Glomerular visceral epithelial cell (primary cell): ENCODE data around the gene ALDH4A1.
A peak's percentile ranks its signal among the peaks of the same experiment; 100 is the strongest.

Experiments used
- DNase-seq: peaks from one replicate; pipeline ENCODE4 v3.0.0-alpha.2; 2016; ENCODE audit errors: extremely low spot score

Gene ALDH4A1

DNA sequence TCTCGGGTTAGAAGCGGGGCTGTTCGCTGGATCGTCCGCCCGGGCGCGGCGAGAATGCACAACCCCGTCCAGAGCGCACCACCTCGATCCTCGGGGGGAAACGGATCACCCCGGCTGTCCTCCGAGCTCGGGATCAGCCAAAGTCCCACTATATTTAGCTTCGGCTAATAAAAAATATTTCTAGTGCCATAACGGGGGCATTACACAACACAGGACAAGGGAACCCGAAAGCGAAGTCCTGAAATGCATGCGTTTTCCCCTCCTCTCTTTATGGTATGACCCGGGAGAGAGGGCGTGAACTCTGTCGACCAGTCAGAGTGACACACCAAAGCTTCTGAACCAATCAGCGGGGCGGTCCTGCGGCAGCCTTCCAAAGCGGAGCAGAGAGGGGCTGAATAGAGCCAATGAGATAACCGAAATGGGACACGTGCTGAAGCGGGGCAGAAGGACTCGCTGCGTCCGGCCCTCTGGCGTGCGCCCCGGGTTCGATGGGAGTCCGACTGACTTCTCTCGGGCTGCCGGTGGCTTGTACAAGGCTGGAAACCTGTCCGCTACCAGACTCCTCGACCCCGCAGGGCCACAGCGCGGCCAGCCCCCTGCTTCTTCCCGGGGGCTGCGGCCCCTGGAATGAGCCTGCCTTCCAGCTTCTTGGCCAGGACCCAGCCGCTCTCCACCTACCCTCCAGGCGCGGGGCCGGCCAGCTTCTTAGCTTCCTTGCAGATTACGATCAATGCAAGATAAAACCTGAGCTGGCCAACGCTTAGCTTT lies at the start of gene ALDH4A1:
Gene ALDH4A1 (minus strand): TSS at position 33 of the 768 bp plus-strand sequence. CDS start 32 bp downstream, at position 1.
- DNase-seq, result peak; percentile 98

DNA sequence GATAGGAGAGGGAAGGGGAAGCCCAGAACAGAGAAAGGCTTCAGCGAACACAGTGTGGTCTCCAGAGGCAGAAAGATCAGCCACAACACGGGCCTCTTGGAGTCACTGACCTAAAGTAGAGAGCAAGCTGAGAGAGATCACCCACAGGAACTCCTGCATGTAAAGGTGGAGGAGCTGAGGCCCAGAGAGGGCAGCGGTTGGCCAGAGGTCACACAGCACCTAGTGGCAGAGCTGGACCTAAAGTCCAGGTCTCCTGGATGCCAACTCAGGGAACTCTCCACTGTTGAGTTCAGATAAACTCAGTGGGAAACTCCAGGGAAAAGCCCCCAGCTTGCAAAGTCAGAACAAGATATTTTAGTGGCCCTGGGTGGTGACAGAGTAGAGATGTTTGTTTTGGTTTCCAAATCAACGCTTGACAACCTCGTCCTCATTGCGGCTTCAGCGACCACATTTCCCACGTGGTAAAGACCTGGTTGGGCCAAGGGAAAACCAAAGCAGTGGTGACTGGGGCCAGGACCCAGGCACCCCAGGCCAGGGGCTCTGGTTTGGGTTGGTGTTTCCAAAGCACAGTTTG lies 49.5 kb upstream of the ALDH4A1 start:
- peak; percentile 75 for DNase-seq

- DNase-seq, result no peak
Observed at GRCh38 chr1:18951416-18951815, 49.1 kb upstream of the ALDH4A1 start.

- DNase-seq, result no peak
Observed at GRCh38 chr1:18950401-18951026, 48.2 kb upstream of the ALDH4A1 start.

- peak; percentile 70 for DNase-seq
Observed at GRCh38 chr1:18949686-18950400, 47.5 kb upstream of the ALDH4A1 start.

GRCh38 chr1:18948913-18949685 lies 46.7 kb upstream of the ALDH4A1 start:
- peak; percentile 51 for DNase-seq

- peak; percentile 94 for DNase-seq
Observed at GRCh38 chr1:18948048-18948912, 45.9 kb upstream of the ALDH4A1 start.

- no peak for DNase-seq
Observed at GRCh38 chr1:18947570-18947969, 45.2 kb upstream of the ALDH4A1 start.

DNA sequence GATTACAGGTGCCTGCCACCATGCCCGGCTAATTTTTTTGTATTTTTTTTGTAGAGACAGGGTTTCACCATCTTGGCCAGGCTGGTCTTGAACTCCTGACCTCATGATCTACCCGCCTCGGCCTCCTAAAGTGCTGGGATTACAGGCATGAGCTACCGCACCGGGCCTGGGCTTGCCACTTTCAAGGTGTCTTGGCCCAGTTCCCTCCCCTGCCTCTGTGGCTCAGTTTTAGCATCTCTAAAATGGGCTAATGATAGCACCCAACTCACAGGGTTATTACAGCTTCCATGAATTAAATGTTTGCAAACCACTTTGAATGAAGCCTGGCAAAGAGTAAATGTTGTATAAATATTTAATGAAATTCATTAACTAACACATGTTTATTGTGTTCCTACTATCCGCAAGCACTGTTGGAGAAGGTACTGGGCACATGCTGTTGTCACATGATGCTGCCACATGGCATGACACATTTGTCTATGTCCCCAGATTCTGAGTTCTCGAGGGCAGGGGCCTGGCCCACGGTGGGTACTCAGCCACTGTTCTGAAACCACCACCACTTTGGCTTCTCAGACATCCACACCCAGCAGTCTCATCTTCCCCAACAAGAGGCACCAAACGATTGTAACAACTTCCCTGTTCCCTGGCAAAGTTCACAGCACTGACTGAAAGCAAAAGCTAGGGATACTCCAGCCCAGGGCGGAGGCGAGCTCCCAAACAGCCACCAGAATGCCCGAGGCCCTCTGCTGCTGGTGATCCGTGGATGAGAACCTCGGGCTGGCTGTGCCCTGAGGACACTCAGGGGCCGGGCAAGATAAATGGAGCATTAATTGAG lies 44.4 kb upstream of the ALDH4A1 start:
- no peak for DNase-seq

GRCh38 chr1:18945401-18945849 lies 43.1 kb upstream of the ALDH4A1 start:
- DNase-seq, result no peak

DNA sequence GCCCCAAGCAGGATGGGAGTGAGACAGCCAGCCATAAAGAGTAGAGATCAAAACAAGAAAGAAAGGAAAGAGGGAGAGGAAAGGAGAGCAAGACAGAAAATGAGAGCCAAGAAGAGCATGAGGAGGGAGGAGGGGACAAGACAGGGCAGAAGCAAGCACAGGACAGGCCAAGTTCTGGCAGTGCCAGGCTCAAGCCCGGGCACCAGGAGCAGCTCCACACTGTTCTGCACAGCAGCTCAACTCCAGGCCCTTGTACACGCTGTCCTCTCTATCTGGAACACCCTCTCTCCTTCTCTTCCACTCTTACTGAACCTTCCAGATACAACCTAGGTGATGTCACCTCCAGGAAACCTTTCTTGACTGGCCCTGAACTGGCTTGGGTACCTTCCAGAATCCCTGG lies 42.5 kb upstream of the ALDH4A1 start:
- DNase-seq, result no peak

GRCh38 chr1:18943914-18944572 lies 41.7 kb upstream of the ALDH4A1 start:
- no peak for DNase-seq

DNA sequence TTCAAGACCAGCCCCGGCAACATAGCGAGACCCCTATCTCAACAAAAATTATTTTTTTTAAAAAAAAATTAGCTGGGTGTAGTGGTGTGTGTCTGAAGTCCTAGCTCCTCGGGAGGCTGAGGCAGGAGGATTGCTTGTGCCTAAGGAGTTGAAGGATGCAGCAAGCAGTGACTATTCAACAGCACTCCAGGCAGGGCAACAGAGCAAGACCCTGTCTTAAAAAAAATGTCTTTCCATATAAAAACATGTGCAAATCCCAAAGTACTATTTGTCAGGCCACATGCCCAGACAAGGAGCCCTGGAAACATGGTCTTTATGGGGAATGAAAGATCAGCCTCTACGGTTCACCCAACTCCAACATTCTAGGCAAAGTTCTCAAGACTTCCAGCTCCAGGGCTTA lies 40.8 kb upstream of the ALDH4A1 start:
- no peak for DNase-seq

DNA sequence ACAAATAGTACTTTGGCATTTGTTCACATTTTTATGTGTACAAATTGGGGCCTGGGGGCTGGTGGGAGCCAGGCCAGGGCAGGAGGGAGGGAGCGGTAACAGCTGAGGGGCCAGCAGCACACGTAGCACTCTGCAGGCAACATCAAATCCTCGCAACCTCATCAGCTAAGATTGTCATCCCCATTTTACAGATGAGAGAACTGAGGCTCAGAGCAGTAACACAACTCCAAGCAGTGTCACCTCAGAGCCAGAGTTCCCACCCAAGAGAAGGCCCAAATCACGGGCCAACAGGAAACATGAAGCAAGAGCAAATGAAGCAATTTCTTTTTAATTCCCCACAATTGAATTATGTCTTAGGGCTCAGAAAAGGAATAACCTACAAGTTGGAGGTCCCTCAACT lies 40.0 kb upstream of the ALDH4A1 start:
- no peak for DNase-seq

GRCh38 chr1:18941221-18942141 lies 39.1 kb upstream of the ALDH4A1 start:
- no peak for DNase-seq

DNA sequence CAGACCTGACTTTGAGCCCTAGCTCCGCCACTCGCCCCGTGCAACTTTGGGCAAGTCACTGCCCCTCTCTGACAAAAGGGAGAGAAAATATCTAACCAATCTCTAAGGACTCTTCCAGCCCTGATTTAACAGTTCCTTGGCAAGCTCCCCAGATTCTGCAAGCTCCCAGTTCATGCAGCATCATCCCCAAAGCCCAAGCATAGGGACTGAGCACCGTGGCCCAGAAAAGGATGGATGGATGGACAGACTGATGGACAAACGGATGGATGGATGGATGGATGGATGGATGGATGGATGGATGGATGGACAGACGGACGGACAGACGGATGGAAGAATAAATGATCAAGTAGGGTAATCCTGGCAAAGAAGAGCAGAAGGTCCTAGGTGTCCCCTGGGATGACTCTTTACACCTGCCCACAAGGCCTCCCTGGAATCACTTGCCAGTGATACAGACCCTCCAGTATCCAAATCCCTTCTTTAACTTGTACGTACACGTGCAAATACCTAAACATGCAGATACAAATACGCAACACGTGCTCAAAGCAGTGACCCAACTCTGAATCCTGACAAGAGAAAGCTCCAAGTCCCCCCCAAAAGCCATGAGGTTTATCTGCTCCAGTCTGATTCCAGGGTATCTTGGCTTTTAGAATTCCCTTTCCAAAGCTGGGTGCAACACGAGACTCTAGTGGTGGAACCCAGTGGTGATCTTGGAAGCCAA lies 38.1 kb upstream of the ALDH4A1 start:
- DNase-seq, result no peak
